ENCODE measurements around the gene GPR176.

The GPR176 gene

GRCh38 chr15:39837454-39837853 is 82.6 kb downstream of the GPR176 start:
- DNase-seq = no peak
- Histone ChIP-seq H3K9me3 (no peaks in the 10 kb centered on the region), H3K27me3 (no peaks in the 10 kb centered on the region; the same call in 1 of the 2 replicates), H3K36me3 (no peaks in the 10 kb centered on the region), H3K4me3 (ENCODE audit: low read depth, low read length) (no peak overlapping the region), H3K4me1 (no peaks in the 10 kb centered on the region)
- TF ChIP-seq, protein P1, sequence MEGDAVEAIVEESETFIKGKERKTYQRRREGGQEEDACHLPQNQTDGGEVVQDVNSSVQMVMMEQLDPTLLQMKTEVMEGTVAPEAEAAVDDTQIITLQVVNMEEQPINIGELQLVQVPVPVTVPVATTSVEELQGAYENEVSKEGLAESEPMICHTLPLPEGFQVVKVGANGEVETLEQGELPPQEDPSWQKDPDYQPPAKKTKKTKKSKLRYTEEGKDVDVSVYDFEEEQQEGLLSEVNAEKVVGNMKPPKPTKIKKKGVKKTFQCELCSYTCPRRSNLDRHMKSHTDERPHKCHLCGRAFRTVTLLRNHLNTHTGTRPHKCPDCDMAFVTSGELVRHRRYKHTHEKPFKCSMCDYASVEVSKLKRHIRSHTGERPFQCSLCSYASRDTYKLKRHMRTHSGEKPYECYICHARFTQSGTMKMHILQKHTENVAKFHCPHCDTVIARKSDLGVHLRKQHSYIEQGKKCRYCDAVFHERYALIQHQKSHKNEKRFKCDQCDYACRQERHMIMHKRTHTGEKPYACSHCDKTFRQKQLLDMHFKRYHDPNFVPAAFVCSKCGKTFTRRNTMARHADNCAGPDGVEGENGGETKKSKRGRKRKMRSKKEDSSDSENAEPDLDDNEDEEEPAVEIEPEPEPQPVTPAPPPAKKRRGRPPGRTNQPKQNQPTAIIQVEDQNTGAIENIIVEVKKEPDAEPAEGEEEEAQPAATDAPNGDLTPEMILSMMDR (IDR thresholded peaks at IDR 0.05; ENCODE audit: low read depth, low read length) = no peak

DNA sequence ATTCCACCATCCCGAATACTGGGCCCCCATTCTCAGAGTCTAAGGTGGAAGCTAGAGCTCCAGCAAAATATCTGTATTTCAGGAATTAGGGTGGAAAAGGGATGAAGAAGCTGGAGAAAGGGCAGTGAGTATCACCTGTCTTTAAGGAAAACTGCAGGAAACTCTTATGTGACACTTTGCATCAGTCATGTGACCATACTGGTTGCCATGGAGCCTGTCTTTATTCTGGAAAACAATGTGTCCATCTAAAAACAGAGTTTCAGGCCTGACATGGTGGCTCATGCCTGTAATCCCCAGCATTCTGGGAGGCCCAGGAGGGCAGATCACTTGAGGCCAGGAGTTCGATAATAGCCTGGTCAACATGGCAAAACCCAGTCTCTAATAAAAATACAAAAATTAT is 84.5 kb downstream of the GPR176 start:
- Histone ChIP-seq H3K27me3 (no peaks in the 10 kb centered on the region; the same call in 1 of the 2 replicates), H3K4me3 (ENCODE audit: low read depth, low read length) (no peak overlapping the region), H3K4me1 (no peaks in the 10 kb centered on the region), H3K9me3 (no peaks in the 10 kb centered on the region), H3K36me3 (no peaks in the 10 kb centered on the region)
- TF ChIP-seq, protein P1 (IDR thresholded peaks at IDR 0.05; ENCODE audit: low read depth, low read length) = no peak
- DNase-seq = no peak

DNA sequence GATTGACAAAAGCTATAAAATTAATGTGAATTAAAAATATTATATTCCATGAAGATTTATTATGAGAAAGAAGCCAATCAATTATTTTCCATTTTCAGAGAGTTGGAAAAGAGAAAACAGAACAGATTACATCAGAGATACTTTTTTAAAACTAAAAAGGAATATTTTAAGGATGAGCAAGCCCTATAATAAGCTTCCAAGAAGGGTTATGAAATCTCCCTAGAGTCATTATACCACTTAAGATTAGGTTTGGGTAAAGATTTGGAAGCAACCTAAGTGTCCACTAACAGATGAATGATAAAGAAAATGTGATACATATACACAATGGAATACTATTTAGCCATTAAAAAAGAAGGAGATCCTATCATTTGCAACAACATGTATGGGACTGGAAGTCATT is 85.8 kb downstream of the GPR176 start:
- H3K27me3 ChIP-seq = no peaks in the 10 kb centered on the region; the same call in 1 of the 2 replicates
- DNase-seq = no peak
- no peak overlapping the region for H3K4me3 ChIP-seq (ENCODE audit: low read depth, low read length)
- no peaks in the 10 kb centered on the region for H3K9me3 ChIP-seq
- no peaks in the 10 kb centered on the region for H3K4me1 ChIP-seq
- H3K36me3 ChIP-seq = no peaks in the 10 kb centered on the region
- TF ChIP-seq, protein P1 (IDR thresholded peaks at IDR 0.05; ENCODE audit: low read depth, low read length) = no peak

DNA sequence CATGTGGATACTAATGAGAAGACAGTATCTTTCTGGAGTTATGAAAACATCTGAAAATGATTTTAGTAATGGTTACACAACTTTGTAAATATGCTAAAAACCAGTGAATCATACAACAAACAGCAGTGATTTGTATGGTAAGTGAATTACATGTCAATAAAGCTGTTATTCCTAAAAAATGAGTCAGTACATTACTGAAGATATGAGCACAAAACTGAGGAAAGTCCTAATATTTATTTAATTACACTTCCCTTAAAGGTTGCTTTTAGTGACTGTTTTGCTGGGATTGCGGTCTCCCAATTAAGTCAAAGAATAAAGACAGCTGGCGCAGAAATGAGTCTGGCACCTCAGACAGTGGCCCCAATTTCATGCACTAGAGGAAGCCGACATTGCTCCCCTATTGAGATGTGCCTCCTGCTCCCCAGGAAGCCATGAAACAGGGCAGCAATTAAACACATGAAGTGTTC is 86.5 kb downstream of the GPR176 start:
- TF ChIP-seq, protein P1 (IDR thresholded peaks at IDR 0.05; ENCODE audit: low read depth, low read length) = no peak
- Histone ChIP-seq H3K27me3 (no peaks in the 10 kb centered on the region; the same call in 1 of the 2 replicates), H3K9me3 (no peaks in the 10 kb centered on the region), H3K4me3 (ENCODE audit: low read depth, low read length) (no peak overlapping the region), H3K36me3 (no peaks in the 10 kb centered on the region), H3K4me1 (no peaks in the 10 kb centered on the region)
- DNase-seq = no peak

- no peaks in the 10 kb centered on the region for H3K36me3 ChIP-seq
- TF ChIP-seq, protein P1 (IDR thresholded peaks at IDR 0.05; ENCODE audit: low read depth, low read length) = no peak
- H3K4me3 ChIP-seq (ENCODE audit: low read depth, low read length) = no peak overlapping the region
- no peaks in the 10 kb centered on the region; the same call in 1 of the 2 replicates for H3K27me3 ChIP-seq
- H3K4me1 ChIP-seq = no peaks in the 10 kb centered on the region
- no peaks in the 10 kb centered on the region; the same call in 1 of the 2 replicates for H3K9me3 ChIP-seq
- no peak for DNase-seq
Measured at GRCh38 chr15:39830166-39830565, 89.9 kb downstream of the GPR176 start.

DNA sequence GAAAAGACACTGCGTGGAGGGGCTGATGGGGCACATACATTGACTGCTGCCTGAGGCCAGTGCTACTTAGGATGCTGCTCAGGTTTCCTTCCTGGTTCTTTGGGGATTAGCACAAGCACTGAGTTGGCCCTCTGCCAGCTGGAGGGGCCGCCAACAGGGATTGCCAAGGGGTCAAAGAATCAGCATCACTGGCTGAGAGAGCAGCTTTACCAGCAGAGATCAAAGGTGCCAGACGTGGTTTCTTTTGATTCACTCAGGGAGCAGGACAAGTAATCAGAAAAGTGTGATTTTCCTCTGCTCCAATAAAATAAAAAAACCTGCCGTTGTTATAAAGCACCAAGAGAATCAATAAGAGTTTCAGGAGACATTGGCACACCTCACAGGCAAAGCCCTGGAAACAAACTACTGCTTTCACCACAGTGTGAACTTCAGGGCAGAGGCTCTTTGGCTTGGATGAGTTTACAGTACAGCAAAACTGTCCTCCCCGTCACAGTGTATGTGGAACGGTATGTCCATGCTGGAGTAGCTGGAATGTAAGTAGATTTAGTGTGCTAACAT is 91.6 kb downstream of the GPR176 start:
- TF ChIP-seq, protein P1 (IDR thresholded peaks at IDR 0.05; ENCODE audit: low read depth, low read length) = no peak
- no peak overlapping the region for H3K4me3 ChIP-seq (ENCODE audit: low read depth, low read length)
- no peaks in the 10 kb centered on the region for H3K36me3 ChIP-seq
- no peaks in the 10 kb centered on the region; the same call in 1 of the 2 replicates for H3K9me3 ChIP-seq
- peak; percentile 53 for DNase-seq
- no peaks in the 10 kb centered on the region for H3K4me1 ChIP-seq
- H3K27me3 ChIP-seq = no peaks in the 10 kb centered on the region
